ENCODE measurements around the gene PRR19. TPM values are rescaled to one million over a fixed set of nuclear protein-coding genes. Genes with fewer than 3 reads are reported as not detected.

The PRR19 gene
- total RNA-seq, 2 experiments from 2014 or later = 0.89 to 1.1 TPM

DNA sequence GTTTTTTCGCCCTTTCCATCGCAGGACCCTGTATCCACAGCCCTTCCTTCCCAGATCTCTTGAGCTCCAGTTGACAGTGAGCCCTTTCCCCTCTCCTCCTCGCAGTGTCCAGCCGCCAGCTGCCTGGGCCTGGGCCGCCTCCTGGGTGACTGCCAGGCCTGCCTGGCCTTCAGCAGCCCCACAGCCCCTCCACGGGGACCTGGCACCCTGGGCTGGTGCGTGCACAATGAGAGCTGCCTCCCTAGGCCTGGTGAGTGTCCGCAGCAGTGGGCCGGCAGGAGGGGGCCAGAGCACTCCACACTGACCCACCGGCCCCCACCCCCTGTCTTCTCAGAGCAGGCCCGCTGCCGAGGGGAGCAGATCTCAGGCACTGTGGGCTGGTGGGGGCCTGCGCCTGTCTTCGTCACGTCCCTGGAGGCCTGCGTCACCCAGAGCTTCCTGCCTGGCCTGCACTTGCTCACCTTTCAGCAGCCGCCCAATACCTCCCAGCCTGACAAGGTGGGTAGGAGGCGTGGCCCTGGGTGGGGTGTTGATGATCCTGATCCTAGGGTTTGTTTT lies 42.5 kb downstream of the PRR19 start:
- Mint-ChIP-seq H3K27ac (no peak overlapping the region), H3K4me1 (no peaks in the 10 kb centered on the region), H3K4me3 (no peak overlapping the region), H3K9me3 (ENCODE audit: low read depth) (no peaks in the 10 kb centered on the region), H3K27me3 (no peaks in the 10 kb centered on the region), H3K36me3 (no peaks in the 10 kb centered on the region)
- ATAC-seq (no peak), DNase-seq (no peak)
- CTCF ChIA-PET = interaction anchor here (0.5 kb wide), 1 partner anchor 309 kb away, joined by 3 read pairs; no protein-coding TSS in a partner anchor

DNA sequence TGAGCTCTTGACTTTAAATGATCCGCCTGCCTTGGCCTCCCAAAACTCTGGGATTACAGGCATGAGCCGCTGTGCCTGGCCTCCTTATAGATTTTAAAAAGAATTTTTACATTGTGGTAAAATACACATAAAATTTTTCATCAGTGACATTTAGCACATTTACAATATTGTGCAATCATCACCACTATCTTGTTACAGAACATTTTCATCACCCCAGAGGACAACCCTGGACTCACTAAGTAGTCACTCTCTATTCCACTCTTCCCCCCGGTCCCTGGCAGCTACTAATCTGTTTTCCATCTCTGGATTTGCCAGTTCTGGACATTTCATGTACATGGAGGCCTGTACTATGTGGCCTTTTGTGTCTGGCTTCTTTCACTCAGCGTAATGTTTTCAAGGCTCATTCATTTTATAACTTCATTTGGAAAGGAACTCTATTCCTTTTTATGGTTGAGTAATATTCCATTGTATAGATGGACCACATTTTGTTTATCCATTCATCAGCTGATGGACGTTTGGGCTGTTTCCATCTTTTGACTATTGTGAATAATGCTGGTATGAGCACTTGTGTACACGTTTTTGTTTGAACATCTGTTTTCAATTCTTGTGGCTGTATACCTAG lies 43.4 kb downstream of the PRR19 start:
- ATAC-seq (no peak), DNase-seq (no peak)
- H3K27ac Mint-ChIP-seq = no peak overlapping the region
- H3K4me1 Mint-ChIP-seq = no peaks in the 10 kb centered on the region
- H3K36me3 Mint-ChIP-seq = no peaks in the 10 kb centered on the region
- H3K9me3 Mint-ChIP-seq (ENCODE audit: low read depth) = no peaks in the 10 kb centered on the region
- H3K27me3 Mint-ChIP-seq = no peaks in the 10 kb centered on the region
- no peak overlapping the region for H3K4me3 Mint-ChIP-seq
- CTCF ChIA-PET = no interaction called here

DNA sequence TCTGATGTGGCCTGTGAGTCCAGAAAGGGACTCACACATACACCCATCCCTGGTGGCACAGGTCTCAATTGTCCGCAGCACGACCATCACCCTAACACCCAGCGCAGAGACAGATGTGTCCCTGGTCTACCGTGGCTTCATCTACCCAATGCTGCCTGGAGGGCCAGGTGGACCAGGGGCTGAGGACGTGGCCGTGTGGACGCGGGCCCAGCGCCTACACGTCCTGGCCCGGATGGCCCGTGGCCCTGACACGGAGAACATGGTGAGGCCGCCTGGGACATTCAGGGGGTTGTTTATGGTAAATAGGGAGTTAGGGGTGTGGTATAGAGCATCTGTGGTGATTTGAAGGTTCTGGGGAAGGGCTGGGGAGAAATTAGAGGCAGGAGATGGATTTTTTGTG lies 46.3 kb downstream of the PRR19 start:
- Mint-ChIP-seq H3K36me3 (no peaks in the 10 kb centered on the region), H3K9me3 (ENCODE audit: low read depth) (no peaks in the 10 kb centered on the region), H3K27ac (no peak overlapping the region), H3K4me1 (no peaks in the 10 kb centered on the region), H3K4me3 (no peak overlapping the region), H3K27me3 (no peaks in the 10 kb centered on the region)
- DNase-seq = no peak
- ATAC-seq = no peak
- CTCF ChIA-PET = no interaction called here

DNA sequence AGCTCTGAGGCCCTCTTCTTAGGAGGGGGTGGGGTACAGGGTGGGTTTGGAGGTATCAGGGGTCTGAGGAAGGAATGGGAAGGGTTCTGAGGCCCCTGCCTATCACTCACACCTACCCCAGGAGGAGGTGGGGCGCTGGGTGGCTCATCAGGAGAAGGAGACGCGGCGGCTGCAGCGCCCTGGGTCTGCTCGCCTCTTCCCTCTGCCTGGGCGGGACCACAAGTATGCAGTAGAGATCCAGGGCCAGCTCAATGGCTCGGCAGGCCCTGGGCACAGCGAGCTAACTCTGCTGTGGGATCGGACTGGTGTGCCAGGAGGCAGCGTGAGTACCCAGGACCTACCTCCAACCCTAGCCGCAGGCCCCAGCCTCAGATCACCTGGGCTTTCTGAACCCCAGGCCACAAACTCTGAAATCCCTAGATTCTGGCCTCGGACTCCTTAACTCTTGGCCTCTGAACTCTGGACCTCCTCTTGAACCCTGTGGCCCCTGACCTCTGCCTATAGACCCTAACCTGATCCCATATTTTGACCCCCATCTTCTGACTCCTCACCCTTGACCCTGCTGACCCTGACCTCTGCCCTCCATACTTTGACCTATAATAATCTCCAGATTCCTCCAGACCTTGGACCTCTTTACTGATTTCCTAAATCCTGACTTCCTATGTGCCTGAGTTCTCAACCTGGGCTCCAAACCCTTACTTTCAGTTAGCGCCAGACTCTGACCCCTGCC lies 47.6 kb downstream of the PRR19 start:
- no peaks in the 10 kb centered on the region for H3K9me3 Mint-ChIP-seq (ENCODE audit: low read depth)
- H3K4me1 Mint-ChIP-seq = no peaks in the 10 kb centered on the region
- H3K27me3 Mint-ChIP-seq = no peaks in the 10 kb centered on the region
- H3K4me3 Mint-ChIP-seq = no peak overlapping the region
- ATAC-seq (no peak), DNase-seq (no peak)
- CTCF ChIA-PET = no interaction called here
- H3K27ac Mint-ChIP-seq = no peak overlapping the region
- H3K36me3 Mint-ChIP-seq = no peaks in the 10 kb centered on the region

DNA sequence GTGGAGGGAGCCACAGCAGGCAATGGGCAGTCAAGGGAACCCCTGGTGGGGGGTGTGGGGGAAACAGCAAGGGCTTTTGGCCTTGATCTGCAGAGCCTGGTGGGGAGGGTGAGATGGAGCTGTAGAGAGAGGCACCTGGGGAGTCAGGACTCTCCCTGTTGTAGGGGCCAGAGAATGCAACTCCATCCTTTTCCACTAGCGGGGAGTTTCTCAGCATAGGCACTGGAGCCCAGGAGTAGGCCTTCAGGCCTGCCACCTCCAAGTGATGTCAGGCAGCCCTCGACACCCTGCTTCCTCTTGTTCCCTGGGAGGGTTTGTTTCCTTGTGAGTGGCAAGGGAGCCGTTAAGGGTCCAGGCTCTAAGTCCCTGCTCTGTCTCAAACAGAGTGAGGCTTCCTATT lies 48.5 kb downstream of the PRR19 start:
- no peaks in the 10 kb centered on the region for H3K36me3 Mint-ChIP-seq
- no peak for ATAC-seq

DNA sequence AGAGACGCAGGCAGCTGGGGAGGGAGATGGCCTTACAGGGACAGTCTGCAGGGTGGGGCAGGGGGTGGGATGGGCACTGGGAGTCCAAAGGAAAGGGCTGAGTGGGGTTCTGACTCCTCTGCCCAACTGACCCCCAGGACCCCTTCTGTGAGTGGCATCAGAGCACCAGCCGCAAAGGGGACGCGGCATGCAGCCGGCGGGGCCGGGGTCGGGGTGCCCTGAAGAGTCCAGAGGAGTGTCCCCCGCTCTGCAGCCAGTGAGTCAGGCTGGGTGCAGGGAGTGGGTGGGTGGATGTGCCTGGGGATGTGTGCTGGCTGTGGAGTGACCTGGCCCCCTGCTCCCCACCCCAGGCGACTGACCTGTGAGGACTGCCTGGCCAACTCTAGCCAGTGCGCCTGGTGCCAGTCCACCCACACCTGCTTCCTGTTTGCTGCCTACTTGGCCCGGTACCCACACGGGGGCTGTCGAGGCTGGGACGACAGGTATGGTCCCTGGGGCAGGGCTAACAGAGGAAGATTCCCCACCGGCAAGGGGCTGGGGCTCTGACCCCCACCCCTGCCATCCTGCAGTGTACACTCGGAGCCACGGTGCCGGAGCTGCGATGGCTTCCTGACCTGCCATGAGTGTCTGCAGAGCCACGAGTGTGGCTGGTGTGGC lies 49.3 kb downstream of the PRR19 start:
- ATAC-seq (no peak), DNase-seq (no peak)
- H3K4me3 Mint-ChIP-seq = no peak overlapping the region
- H3K27ac Mint-ChIP-seq = no peak overlapping the region
- H3K9me3 Mint-ChIP-seq (ENCODE audit: low read depth) = no peaks in the 10 kb centered on the region
- H3K4me1 Mint-ChIP-seq = no peaks in the 10 kb centered on the region
- no peaks in the 10 kb centered on the region for H3K36me3 Mint-ChIP-seq
- CTCF ChIA-PET = no interaction called here
- no peaks in the 10 kb centered on the region for H3K27me3 Mint-ChIP-seq

More for the DNA sequence above, 48.5 kb downstream of the PRR19 start:
- Mint-ChIP-seq H3K27me3 (no peaks in the 10 kb centered on the region), H3K27ac (no peak overlapping the region), H3K9me3 (ENCODE audit: low read depth) (no peaks in the 10 kb centered on the region), H3K4me3 (no peak overlapping the region), H3K4me1 (no peaks in the 10 kb centered on the region)
- DNase-seq = no peak
- CTCF ChIA-PET = no interaction called here

DNA sequence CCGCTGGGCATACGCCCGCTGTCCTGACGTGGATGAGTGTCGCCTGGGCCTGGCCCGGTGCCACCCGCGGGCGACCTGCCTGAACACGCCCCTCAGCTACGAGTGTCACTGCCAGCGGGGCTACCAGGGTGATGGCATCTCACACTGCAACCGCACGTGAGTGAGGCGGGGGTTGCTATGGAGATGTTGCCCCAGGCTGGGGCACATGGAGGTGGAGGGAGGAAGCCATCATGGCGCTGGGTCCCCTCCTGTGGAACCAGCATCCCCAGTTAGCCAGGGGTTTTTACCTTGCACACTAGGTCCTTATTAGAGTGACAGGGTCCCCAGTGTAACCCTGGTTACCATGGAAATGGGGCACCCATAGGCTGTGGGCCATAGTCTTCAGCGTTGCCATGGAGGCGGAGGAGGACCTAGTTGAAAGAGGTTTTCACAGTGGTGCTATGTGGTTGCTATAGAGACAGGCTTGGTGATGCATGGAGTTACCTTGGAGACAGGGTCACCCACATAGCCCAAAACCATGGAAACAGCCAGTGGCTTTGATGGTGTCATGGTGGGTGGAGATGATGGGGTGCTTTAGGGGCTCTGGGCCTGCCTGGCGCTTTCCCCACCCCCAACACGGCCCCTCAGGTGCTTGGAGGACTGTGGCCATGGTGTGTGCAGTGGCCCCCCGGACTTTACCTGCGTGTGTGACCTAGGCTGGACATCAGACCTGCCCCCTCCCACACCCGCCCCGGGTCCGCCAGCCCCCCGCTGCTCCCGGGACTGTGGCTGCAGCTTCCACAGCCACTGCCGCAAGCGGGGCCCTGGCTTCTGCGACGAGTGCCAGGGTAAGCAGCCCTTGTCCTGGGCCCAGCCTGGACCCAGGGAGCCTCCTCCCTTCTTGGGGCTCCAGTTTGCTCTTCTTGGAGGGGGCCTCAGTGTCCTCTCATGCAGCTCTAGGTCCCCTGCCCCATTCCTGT lies 50.6 kb downstream of the PRR19 start:
- no peaks in the 10 kb centered on the region for H3K27me3 Mint-ChIP-seq
- H3K36me3 Mint-ChIP-seq = no peaks in the 10 kb centered on the region
- no peaks in the 10 kb centered on the region for H3K9me3 Mint-ChIP-seq (ENCODE audit: low read depth)
- no peaks in the 10 kb centered on the region for H3K4me1 Mint-ChIP-seq
- ATAC-seq = peak; percentile 62
- H3K4me3 Mint-ChIP-seq = no peak overlapping the region
- peak; percentile 47 for DNase-seq
- H3K27ac Mint-ChIP-seq = no peak overlapping the region
- CTCF ChIA-PET = no interaction called here

DNA sequence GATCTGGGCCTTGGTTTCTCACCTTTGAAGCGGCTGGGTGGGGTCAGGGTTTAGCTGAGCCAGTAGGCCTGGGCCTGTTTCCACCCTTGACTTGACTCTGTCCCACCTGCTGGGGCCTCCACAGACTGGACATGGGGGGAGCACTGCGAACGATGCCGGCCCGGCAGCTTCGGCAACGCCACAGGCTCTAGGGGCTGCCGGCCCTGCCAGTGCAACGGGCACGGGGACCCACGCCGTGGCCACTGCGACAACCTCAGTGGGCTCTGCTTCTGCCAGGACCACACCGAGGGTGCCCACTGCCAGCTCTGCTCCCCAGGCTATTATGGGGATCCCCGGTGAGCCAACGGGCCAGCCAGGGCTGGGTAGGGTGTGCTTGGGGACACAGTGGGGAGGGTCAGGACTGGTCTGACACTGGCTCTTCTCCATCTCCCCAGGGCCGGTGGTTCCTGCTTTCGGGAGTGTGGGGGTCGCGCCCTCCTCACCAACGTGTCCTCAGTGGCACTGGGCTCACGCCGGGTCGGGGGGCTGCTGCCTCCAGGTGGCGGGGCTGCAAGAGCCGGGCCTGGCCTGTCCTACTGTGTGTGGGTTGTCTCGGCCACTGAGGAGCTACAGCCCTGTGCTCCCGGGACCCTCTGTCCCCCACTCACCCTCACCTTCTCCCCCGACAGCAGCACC lies 51.5 kb downstream of the PRR19 start:
- DNase-seq = no peak
- Mint-ChIP-seq H3K4me3 (no peak overlapping the region), H3K27ac (no peak overlapping the region), H3K27me3 (no peaks in the 10 kb centered on the region), H3K9me3 (ENCODE audit: low read depth) (no peaks in the 10 kb centered on the region), H3K36me3 (no peaks in the 10 kb centered on the region), H3K4me1 (peaks cover 2% of the 10 kb centered on the region)
- CTCF ChIA-PET = no interaction called here
- no peak for ATAC-seq

DNA sequence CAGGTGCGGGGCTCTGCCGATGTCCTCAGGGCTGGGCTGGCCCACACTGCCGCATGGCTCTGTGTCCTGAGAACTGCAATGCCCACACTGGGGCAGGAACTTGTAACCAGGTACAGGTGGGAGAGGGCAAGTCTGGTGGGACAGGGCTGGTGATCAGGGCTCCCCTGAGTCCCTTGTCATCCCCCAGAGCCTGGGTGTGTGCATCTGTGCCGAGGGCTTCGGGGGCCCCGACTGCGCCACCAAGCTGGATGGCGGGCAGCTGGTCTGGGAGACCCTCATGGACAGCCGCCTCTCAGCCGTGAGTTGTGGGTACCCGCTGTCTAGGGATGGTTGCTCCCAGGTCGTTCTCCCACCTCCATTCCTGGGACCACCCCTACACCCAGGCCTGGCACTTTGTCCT lies 54.0 kb downstream of the PRR19 start:
- Mint-ChIP-seq H3K4me1 (peaks cover 5% of the 10 kb centered on the region), H3K27ac (no peak overlapping the region), H3K27me3 (no peaks in the 10 kb centered on the region), H3K36me3 (no peaks in the 10 kb centered on the region), H3K4me3 (no peak overlapping the region), H3K9me3 (ENCODE audit: low read depth) (no peaks in the 10 kb centered on the region)
- CTCF ChIA-PET = no interaction called here
- no peak for DNase-seq
- no peak for ATAC-seq

DNA sequence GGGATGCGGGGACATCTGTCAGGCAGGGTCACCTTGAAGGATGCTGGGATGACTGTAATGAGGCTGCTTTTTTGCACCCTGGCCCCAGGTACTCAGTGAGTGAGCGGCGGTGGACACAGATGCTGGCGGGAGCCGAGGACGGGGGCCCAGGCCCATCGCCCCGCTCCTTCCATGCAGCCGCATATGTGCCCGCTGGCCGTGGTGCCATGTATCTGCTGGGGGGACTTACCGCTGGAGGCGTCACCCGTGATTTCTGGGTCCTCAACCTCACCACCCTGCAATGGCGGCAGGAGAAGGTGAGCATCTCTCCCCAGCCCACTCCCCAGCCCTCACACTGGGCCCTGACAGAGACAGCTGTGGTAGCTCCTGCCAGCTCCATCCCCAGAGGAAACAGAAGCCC lies 54.8 kb downstream of the PRR19 start:
- CTCF ChIA-PET = no interaction called here

DNA sequence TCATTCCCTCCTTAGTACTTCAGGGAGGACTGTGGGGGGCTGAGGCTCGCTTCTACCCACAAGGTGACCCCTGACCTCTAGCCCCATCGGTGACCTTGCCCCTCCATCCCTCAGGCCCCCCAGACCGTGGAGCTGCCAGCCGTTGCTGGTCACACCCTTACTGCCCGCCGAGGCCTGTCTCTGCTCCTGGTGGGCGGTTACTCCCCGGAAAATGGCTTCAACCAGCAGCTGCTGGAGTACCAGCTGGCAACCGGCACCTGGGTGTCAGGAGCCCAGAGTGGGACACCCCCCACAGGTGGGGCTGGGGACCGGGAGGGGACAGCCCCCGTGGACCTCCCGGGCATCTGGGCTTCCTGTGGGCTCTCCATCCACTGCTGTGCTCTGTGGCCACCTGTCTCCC lies 55.4 kb downstream of the PRR19 start:
- no peak for ATAC-seq
- Mint-ChIP-seq H3K9me3 (ENCODE audit: low read depth) (no peaks in the 10 kb centered on the region), H3K4me3 (no peak overlapping the region), H3K4me1 (peaks cover 5% of the 10 kb centered on the region), H3K27me3 (no peaks in the 10 kb centered on the region), H3K36me3 (no peaks in the 10 kb centered on the region), H3K27ac (no peak overlapping the region)
- CTCF ChIA-PET = no interaction called here
- DNase-seq = no peak

More for the DNA sequence above, 54.8 kb downstream of the PRR19 start:
- no peak for DNase-seq
- Mint-ChIP-seq H3K4me1 (peaks cover 5% of the 10 kb centered on the region), H3K36me3 (no peaks in the 10 kb centered on the region), H3K9me3 (ENCODE audit: low read depth) (no peaks in the 10 kb centered on the region), H3K27ac (no peak overlapping the region), H3K4me3 (no peak overlapping the region), H3K27me3 (no peaks in the 10 kb centered on the region)
- ATAC-seq = no peak

Measured in activated CD8-positive, alpha-beta memory T cell treated with anti-CD3 and anti-CD28 coated beads, Interleukin-2, amount 10 ng/mL, durations not matched to agents 7 days and 5 days (primary cell).